ENCODE data around the gene TOX2.

TOX2 gene

DNA sequence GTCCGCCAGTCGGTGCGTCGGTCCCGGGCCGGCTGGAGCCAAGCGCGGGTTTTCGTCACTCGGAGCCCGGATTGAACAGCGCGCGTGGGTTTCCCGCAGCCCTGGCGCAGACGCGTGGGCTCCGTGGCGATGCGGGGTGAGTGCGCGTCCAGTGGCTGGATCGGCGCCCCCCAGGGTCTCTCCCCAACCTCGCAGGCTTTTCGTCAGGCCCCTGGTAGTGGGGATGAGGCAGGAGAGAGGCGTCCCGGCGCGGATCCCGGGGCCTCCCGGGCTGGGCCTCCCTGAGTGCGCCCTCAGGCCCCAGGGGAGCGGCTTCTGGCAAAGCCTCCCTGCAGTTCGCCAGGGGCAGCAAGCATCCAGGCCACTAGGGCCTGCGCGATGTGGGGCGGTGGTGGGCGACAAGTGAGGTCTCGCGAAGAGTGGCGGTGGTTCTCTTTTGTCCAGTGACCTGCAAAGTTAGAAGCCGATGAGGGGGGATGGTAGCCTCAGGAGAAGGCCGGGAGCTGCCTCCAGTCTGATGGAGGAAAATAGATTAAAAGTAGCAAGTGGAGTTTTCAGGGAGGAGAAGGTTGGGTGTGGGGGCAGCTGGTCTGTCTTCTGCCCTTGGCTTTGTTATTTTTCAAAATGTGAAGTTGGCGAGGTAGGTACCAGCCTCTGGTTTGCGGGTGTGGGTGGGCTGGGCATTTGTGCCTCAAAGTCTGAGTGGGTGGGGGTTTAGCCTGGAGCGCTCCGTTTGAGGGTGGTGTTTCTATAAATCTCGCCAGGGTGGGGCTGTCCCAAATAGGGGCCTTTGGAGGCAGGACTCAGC, 1.6 kb downstream of the TOX2 start:
- DNase-seq, result no peak

DNA sequence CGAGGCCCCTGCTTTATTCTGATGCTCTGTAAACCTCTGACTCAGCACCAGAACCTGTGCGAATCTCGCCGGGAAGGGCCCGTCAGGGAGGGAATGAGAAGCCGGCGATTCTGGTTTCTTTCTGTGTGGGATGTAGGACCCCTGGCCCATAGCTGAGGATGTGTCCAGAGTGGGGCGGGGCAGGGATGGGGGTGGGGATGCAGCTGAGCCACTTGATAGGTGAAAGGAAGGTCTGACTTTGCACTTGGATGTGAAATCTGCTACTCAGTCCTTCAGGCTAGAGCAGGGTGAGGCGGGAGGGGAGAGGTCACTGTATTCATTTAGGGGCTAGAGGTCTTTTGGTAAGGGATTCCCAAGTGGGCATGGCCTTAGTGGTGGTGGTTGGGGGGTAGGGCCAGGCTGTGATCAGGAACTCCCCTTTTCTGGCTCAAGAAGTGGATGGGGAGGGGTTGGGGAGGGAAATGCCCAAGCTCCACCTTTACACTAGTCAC, 2.3 kb downstream of the TOX2 start:
- no peak for DNase-seq

DNA sequence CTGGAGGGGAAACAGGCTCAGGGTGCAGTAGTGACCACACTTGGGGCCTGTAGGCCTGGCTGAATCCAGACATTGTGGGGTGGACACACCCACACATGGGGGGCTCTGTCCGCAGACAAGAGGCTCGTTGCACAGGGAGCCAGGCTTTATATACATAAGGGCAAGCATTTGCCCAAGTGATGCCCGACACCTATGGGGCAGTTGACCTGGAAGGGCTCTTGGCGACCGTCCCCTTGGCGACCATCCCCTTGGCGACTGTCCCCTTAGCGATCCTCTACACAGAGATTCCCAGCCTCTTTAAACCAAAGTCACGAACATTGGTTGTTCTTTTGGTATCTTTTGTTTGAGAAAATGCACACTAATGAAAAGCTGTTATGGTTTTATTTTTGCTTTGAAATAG, 2.7 kb downstream of the TOX2 start:
- no peak for DNase-seq

DNA sequence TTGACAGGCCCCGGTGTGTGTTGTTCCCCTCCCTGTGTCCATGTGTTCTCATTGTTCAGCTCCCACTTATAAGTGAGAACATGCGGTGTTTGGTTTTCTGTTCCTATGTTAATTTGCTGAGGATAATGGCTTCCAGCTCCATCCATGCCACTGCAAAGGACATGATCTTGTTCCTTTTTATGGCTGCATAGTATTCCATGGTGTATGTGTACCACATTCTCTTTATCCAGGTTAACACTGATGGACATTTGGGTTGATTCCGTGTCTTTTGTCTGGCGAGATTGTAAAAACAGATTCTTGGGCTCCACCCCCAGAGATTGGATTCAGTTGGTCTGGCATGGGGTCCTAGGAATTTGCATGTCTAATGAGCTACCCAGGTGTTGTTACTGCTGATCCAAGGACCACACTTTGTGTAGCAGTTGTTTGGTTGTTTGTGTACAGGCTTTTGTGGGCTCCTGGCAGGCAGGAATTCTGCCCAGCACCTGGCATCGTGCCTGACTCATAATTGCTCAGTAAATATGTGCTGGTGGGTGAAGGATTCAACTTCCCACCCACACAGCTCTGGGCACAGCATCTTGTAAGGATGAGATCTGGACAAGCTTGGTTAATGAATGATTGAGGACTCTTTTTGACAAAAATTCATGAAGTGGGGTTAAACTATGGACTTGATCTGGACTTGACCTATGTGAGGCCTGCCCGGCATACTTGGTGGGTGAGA, 5.2 kb downstream of the TOX2 start:
- DNase-seq, result no peak

DNA sequence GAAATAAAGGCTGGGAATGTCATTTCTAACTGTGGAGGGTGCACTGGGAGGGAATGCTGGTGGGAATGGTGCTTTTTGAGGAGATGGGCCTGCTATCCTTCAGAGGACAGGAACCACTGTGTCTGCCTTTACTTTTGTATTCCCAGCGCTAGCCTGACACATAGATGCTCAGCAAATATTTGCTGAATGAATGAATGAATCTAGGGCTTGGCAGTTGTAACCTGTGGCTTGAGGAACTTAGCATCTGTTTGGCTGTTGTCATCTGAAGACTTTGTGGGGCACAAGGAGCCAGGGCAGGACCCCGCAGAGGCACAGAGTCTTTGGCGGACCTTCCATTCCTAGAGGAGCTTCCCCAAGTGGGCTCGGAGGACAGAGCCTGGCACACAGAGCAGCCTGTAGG, 6.1 kb downstream of the TOX2 start:
- DNase-seq, result no peak

DNA sequence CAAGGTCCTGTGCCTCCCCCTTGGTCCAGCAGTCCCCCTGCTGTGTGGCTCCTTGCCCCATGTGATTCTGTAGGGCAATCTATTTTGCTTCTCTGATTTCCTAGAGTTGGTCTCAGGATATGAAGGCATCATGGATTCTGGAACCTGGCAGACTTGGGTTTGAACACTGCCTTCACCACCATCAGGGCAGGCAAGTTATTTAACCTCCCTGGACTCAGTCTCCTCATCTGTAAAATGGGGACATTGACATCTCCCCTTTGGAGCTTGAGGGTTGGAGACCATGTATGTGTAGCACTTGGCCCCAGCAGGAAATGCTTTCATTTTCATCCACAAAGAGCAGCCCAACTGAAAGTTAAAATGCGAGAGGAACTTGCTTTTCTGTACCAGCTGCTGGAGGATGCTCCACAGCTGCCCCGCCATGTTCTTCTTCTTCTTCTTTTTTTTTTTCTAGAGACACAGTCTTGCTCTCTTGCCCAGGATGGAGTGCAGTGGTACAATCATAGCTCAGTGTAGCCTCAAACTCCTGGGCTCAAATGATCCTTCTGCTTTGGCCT, 6.7 kb downstream of the TOX2 start:
- DNase-seq, result no peak

DNA sequence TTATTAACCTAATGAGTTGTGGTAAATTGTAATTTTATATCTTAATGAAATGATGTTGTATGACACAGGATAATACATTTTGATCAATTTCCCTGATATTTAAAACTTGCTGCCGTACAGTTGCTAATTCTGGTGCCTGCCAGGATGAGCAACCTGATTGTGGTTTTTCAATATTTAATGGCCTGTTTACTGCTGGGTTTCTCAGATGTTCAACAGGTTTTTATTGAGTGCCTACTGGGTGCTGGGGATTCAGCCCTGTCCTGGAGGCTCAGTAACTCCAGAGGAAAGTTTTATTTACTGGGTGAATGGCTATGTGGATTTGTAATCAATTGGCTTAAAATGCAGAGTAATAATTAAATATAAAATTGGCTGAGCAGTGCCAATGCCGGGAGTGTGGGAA, 8.0 kb downstream of the TOX2 start:
- no peak for DNase-seq

DNA sequence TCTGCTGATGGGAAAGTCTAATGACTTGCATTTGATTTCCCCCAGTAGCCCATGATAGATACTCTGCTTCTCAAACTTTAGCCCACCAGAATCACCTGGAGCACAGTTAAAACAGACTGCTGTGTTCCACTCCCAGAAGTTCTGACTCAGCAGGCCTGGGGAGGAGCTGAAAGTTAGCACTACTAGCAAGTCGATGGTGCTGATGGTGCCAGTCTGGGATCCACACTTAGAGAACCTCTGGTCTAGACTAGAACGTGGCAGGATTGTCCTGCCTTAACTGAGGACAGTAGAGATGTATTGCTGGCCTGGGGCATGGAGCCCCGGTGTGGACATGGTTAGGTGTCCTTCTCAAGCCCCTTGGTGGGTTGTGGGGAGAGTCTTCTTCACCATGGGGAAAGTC, 8.7 kb downstream of the TOX2 start:
- no peak for DNase-seq

DNA sequence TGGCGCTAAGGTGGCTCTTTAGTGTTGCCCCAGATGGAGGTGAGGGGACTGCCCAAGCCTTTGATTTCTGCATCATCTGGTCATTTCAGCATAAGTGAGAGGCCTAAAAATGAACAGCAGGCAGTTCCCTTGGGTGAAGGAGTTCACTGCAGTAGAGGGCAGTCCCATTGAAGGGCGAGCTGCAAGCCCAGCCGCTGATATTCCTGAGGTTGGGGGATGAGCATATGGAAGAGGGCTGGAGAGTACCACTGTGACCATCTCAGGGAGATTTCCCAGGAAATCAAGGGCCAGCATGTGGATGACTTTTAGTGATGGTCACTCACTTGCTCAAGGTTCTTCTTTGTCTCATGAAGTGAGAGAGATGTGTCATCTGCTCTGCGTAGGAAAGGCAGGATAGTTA, 9.3 kb downstream of the TOX2 start:
- no peak for DNase-seq

DNA sequence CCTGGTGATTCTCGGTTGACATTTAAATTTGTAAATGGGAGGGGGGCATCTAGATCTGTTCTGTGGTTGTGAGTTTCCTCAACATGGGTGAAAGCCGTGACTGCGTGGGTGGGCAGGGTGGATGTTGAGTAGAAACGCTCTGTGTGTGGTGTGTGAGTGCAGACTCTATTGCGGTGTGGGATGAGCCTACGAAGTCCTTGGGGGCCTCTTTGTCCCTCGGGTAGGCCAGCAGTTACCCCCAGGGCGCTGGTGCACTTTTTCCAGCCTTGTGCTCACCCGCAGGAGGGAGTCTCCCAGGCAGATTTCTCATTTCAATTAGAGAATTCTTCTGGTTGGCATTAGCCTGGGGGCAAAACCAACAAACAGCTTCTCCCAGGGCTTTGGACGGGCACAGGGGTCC, 10.6 kb downstream of the TOX2 start:
- DNase-seq, result no peak

DNA sequence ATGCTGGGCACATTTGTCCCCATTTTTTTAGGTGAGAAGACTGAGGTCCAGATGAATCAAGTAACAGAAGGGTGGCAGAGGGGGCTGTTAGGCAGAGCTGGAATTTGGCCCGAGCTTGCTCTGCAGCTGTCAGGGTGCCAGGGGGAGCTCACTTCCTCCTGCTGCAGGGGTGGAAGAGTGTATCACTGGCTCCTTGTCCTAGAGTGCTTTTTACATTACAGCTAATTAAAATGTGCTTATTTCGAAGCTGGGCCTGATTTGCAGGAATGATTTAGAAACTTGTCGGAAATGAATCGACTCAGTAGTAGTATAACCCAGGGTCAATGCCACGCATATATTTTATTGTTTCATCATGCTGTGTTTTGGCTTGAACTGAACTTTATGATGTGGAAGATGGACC, 11.1 kb downstream of the TOX2 start:
- peak; percentile 46 for DNase-seq

DNA sequence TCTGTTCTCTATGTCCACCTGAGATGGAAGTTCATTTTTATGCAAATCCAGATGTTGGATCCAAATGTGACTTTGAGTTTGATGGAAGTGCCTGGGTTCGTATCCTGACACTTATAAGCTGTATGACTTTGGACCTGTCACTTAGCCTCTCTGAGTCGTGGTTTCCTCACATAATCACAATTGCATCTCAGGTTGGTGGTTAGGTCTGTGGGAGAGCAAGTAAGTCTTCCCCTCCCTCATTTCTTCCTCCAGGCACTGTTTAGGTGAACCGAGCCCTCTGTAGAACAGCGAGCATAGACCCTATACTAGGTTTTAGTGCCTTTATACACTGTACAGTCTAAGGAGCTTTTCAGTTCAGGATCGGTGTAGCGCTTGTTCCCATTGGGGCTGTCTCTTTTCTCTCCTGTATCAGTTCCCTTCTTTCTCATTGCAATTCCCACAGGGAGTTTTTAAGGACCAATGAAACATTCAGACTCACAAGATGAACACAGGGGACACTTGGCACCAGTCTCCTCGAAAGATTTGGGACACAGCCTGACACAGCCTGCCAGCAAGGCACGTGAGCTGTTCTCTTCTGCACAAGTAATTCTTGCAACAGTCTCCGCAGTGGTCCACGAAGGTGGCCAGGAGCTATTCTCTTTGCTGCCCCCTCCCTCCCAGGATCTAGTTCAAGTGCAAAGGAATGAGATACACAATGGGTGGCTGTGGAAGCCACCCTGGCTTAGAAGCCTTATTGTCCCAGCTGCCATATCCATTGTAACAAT, 11.8 kb downstream of the TOX2 start:
- no peak for DNase-seq

DNA sequence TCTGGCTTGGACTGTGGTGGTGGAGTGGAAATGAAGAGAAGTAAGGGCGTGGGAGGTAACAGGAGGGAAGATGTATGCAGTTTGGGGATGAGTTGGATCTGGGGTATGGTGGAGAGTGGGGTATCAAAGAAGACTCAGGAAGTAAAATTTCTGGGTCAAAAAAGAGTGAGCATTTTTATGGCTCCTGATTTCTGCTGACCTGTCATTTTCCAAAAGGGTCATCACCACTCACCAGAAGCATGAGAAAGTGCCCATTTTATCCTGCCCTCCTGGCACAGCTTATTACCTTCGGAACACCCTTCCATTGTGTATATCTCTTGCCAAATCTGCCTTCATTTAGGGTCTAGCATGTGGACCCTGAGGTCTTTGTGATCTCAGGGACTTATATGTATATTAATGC, 17.3 kb downstream of the TOX2 start:
- DNase-seq, result no peak

DNA sequence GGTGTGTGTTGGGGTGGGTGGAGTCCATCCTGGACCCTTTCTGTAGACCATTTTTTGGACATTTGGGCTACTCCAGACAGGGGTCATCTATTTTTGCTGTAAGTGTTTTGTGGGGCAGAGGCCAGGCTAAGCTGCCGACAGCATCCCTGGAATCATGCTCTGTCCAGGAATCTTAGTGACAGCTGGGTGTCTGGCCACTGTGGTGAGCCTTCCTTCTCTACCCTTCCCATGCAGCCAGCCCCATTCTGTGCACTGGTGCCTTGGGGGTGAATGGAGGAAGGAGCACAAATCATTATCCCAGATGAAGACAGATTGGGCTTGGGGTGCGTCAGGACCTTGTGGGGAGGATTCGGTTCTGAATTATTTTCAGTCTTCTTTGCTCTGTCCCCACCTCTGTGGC, 20.2 kb downstream of the TOX2 start:
- no peak for DNase-seq

DNA sequence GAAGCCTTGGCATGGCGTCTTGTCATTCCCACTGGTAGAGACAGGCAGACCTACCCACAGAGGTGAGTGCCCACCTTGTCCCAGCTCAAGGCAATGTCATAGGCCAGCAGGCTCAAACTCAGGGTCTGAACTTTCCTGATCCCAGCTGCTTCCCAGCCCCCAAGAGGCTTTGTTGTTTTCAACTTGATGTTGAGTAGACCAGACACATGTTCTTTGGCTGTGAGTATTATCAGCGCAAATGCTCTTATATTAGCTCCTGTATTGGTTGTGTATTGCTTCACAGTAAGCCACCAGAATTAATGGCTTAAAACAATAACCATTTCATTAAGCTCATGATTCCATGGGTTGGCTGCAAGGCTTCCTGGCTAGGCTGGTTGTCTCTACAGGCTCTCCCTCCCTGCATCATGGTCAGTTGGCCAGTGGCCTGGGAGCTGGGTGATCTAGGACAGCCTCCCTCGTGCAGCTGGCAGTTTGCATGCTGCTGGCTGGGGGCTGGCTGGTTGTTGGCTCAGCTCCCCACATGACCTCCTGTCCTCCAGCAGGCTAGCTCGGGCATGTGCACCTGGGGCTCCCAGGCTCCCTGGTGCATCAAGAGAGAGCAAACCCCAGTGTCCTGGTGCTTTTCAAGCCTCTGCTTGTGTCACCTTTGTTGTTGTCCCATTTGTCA, 21.6 kb downstream of the TOX2 start:
- DNase-seq, result no peak

DNA sequence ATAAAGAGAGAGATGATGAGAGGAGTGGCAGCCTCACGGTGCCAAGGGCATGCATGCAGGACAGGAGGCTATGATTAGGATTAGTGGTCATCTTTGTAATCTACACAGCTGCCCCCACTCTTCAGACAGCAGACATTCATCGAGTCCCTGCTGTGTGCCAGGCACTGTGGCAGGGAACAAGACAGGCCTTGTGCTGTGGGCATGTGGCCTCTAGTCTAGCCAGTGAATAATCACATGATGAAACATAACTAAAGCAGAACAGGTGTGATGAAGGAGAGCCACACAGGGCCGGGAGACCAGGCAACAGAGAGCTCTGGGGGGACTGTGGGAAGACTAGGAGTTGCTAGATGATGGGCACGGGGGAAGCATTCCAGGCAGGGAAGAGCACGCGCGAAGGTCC, 22.2 kb downstream of the TOX2 start:
- DNase-seq, result no peak

DNA sequence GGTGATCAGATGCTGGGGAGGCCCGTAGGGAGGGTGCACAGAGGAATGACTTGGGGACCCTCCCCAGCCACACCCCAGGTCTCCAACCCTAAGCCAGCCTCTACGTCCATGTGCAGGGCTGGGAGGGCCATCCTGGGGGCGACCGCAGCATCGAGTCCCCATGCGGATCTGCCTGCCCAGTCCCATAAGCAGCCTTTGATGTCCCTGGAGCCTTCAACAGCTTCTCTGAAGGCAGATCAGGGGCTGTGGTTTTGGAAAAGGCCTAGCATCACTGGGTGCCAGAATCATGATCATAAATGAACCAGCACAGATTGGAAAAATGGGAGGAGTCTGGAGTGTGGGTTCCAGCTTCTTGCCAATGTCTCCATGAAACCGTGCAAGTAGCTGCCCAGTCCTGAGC, 22.9 kb downstream of the TOX2 start:
- DNase-seq, result no peak

DNA sequence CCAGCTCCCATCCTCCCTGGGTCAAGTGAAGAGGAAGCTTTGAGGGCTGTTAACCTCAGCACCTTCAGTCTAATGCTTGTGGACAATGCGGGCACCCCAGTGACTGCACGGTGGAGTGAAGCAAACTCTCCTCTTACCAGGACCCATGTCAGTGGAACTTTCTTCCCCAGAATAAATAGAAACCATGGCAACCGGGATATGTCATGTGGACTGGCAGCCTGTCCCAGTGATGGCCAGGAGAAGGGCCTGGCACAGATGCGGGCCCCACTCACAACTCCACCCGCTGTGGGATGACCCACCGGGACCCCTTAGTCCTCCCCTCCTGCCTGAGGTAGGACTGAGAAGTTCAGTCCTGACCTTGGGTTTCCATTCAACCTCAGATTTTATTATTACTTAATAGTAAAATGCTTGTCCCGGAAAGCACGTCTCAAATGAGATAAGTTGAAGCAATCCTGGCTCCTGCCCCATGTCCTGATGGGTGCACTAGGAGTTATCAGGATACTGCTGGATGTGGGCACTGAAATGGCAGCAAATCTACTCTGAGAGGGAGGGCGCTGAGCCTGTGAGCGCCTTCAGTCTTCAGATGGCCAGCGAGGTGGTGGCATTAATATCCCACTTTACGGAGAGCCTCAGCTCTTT, 23.5 kb downstream of the TOX2 start:
- no peak for DNase-seq

DNA sequence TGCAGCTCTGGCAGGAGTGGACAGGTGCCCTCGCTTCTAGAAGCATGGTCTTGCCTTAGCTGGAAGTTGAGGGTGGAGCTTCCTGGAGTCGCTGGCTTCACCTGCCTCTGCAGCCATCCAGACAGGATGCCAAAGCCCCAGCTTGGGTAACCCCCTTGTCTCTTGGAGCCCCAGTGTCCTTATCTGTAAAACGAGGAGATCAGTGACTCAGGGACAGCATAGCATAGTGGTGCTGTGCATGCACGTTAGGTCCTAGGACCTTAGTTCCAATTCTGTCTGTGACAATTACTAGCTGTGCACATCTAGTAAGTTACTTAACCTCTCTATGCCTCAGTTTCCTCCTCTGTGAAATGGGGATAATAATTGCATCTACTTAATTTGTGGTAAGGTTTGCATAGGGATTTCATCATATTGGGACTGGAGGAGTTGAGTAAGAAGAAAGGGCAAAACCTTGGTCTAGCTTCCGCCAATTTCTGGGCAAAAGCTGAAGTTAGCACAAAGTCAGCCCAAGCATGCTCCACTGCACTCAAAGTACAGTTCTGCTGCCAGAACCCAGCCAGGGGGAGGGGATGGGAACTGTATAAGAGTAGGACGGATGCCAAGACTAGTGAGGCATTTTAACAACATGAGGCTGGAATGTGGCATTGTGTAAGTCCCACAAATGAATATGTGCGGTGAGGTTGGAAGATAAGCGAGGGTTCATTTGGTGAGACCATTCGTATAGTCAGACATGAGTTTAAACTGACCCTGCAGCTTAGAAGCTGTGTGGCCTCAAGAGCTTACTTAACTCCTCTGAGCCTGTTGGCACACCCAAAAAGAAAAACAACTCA, 24.5 kb downstream of the TOX2 start:
- DNase-seq, result no peak

DNA sequence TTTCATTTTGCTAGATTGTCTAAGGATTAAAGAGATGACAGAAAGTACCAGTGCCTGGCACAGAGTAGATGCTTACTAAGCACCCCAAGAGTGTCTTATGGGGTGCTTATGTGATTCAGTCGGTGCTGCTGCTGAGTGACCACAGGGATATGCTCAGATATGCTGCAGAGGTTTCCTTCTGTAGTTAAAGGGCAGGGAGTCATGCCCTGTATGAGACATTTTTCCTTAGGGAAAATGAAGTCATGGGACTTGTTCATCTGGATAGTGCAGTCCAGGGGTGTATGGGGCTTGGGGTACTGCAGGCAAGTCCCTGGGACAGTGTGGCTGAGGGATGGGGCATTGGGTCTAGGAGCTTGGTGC, 25.1 kb downstream of the TOX2 start:
- DNase-seq, result no peak

DNA sequence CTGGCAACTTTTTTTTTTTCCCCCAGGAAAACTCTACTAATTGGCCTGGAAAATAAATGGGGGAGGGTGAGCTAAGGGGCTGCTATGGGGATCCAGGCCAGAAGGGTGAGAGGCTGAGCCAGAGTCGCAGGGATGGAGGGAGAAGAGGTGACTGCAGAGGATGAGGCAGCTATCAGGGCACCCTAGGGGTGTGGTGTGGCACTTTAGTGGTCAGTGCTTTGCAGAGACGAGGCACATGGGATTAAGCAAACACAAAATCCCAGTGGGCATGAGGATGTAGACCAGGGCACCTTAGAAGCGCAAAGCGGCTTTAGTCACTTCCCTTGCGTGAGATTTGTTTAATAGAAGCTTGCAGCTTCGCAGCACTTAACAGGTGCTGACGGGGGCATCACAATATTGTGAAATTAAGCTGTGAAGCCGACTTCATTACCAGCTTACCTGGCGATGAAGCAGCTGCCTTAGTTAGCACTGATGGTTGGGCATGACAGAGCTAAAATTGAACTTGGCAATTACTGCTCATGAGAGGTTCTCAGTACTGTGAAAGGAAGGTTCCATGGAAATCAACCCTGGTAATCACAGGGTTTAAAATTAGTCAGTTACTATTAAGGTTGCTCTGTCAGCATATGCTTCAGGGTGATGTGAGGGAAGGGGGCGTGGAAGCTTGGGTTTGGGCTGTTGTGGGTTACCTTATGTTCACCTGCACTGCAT, 26.0 kb downstream of the TOX2 start:
- peak; percentile 15 for DNase-seq
